Measurements from ENCODE around the gene AGAP1. TPM values are rescaled to one million over a fixed set of nuclear protein-coding genes. Genes with fewer than 3 reads are reported as not detected.

The AGAP1 gene
- total RNA-seq, 1 donor from 2014 or later, result 36.2 TPM

- Histone ChIP-seq H3K4me1 (peaks cover 12% of the 10 kb centered on the region), H3K27ac (no peak overlapping the region), H3K9me3 (no peaks in the 10 kb centered on the region), H3K4me3 (no peak overlapping the region), H3K36me3 (no peaks in the 10 kb centered on the region), H3K27me3 (ENCODE audit: low read depth) (no peaks in the 10 kb centered on the region)
- TF ChIP-seq CTCF (IDR thresholded peaks at IDR 0.05), result no peak
- no peak for ATAC-seq
- intact Hi-C loops (cut with DNase I), result no loop called here
- DNase-seq, result no peak
These were observed 43.3 kb downstream of the AGAP1 start for GRCh38 chr2:235537186-235537585.

- no peak overlapping the region for H3K4me3 ChIP-seq
- H3K4me1 ChIP-seq, result peaks cover 14% of the 10 kb centered on the region
- TF ChIP-seq CTCF (IDR thresholded peaks at IDR 0.05), result no peak
- no peak overlapping the region for H3K27ac ChIP-seq
- ATAC-seq, result no peak
- H3K27me3 ChIP-seq (ENCODE audit: low read depth), result no peaks in the 10 kb centered on the region
- H3K36me3 ChIP-seq, result no peaks in the 10 kb centered on the region
- intact Hi-C loops (cut with DNase I), result no loop called here
- no peak for DNase-seq
- H3K9me3 ChIP-seq, result no peaks in the 10 kb centered on the region
These were observed 43.7 kb downstream of the AGAP1 start for GRCh38 chr2:235537587-235537986.

- no peaks in the 10 kb centered on the region for H3K36me3 ChIP-seq
- H3K4me1 ChIP-seq, result peaks cover 14% of the 10 kb centered on the region
- no peak for TF ChIP-seq CTCF (IDR thresholded peaks at IDR 0.05)
- no peak overlapping the region for H3K4me3 ChIP-seq
- no peaks in the 10 kb centered on the region for H3K27me3 ChIP-seq (ENCODE audit: low read depth)
- no peaks in the 10 kb centered on the region for H3K9me3 ChIP-seq
- H3K27ac ChIP-seq, result no peak overlapping the region
- no peak for ATAC-seq
- intact Hi-C loops (cut with DNase I), result no loop called here
- DNase-seq, result no peak
These were observed 44.3 kb downstream of the AGAP1 start for GRCh38 chr2:235538144-235538639.

GRCh38 chr2:235538981-235539380 is 45.1 kb downstream of the AGAP1 start:
- peaks cover 6% of the 10 kb centered on the region for H3K4me1 ChIP-seq
- ATAC-seq, result no peak
- DNase-seq, result no peak
- H3K27me3 ChIP-seq (ENCODE audit: low read depth), result no peaks in the 10 kb centered on the region
- H3K4me3 ChIP-seq, result no peak overlapping the region
- intact Hi-C loops (cut with DNase I), result no loop called here
- no peaks in the 10 kb centered on the region for H3K9me3 ChIP-seq
- TF ChIP-seq CTCF (IDR thresholded peaks at IDR 0.05), result no peak
- no peaks in the 10 kb centered on the region for H3K36me3 ChIP-seq
- H3K27ac ChIP-seq, result no peak overlapping the region

GRCh38 chr2:235539773-235540172 is 45.9 kb downstream of the AGAP1 start:
- Histone ChIP-seq H3K27ac (no peak overlapping the region), H3K36me3 (no peaks in the 10 kb centered on the region), H3K4me3 (no peak overlapping the region), H3K4me1 (peaks cover 5% of the 10 kb centered on the region), H3K27me3 (ENCODE audit: low read depth) (no peaks in the 10 kb centered on the region), H3K9me3 (no peaks in the 10 kb centered on the region)
- DNase-seq, result no peak
- intact Hi-C loops (cut with DNase I), result no loop called here
- TF ChIP-seq CTCF (IDR thresholded peaks at IDR 0.05), result no peak
- no peak for ATAC-seq

GRCh38 chr2:235541016-235541415 is 47.2 kb downstream of the AGAP1 start:
- Histone ChIP-seq H3K4me1 (peaks cover 14% of the 10 kb centered on the region), H3K4me3 (no peak overlapping the region), H3K9me3 (no peaks in the 10 kb centered on the region), H3K36me3 (no peaks in the 10 kb centered on the region), H3K27ac (no peak overlapping the region), H3K27me3 (ENCODE audit: low read depth) (no peaks in the 10 kb centered on the region)
- no peak for TF ChIP-seq CTCF (IDR thresholded peaks at IDR 0.05)
- intact Hi-C loops (cut with DNase I), result no loop called here
- DNase-seq (no peak), ATAC-seq (no peak)

Data from lower lobe of right lung (tissue), 2 donors.